SK-MEL-5 (cell line): Measurements from ENCODE around the gene TMEM255B. TPM values are rescaled to one million over a fixed set of nuclear protein-coding genes. Genes with fewer than 3 reads are reported as not detected.
A peak's percentile ranks its signal among the peaks of the same experiment; 100 is the strongest.
"Not testable (repeated sequence)": the region's sequence is repeated elsewhere in the genome, so short reads cannot be mapped to it uniquely, and the experiment has no call there.

Source experiments
- DNase-seq: peaks from one replicate; pipeline ENCODE4 v3.0.0-alpha.2; 2016; ENCODE audit warnings: low read depth, low spot score
- in situ Hi-C: cut with HindIII; loops from 2 replicates; pipeline ENCODE4 v1.10.0; 2016; ENCODE audit warnings: low sequenced_read_pairs, high pct_unique_total_duplicates, low pct_unique_long_range_greater_than_20kb
- total RNA-seq: library from RNA; depleted of rRNA; stranded (reverse); fragments of >200 nt; shearing (Covaris generic); gene quantifications from 2 replicates; pipeline ENCODE4 v1.2.3, GENCODE V29; 2014

The TMEM255B gene
- total RNA-seq, 1 experiment from 2014 or later, result 0.48 TPM

DNA sequence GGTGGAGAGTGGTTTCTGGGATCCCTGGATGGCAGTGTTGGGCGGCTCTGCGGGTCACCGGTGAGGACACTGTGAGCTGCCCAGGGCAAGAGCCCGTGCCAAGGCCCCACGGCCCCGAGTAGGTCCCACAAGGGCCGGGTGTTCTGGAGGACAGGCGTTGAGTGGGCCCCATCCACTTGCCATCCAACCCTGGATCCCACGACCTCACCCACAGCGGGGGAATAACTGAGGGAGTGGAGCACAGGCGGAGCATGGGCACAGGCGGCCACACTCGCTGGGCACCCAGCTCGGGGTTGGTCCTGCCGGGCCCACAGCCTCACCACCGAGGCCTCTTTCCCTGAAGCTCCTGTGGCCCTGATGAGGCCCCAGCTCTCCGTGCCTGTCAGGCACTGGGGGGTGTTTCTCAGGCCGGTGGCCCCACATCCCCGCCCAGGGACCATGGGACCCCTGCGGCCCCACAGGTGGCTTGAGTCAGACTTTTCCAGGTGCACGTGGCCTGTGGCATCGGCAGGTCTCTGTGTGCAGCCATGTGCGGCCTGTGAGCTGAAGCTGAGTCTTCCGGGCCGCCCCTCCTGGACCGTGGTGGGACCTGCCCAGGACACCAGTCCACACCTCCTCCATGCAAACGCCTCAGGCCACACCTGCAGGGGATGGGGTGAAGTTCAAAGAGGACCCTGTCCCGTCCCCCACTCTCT is 16.6 kb downstream of the TMEM255B start:
- in situ Hi-C loops, result no loop called here
- DNase-seq, result no peak

DNA sequence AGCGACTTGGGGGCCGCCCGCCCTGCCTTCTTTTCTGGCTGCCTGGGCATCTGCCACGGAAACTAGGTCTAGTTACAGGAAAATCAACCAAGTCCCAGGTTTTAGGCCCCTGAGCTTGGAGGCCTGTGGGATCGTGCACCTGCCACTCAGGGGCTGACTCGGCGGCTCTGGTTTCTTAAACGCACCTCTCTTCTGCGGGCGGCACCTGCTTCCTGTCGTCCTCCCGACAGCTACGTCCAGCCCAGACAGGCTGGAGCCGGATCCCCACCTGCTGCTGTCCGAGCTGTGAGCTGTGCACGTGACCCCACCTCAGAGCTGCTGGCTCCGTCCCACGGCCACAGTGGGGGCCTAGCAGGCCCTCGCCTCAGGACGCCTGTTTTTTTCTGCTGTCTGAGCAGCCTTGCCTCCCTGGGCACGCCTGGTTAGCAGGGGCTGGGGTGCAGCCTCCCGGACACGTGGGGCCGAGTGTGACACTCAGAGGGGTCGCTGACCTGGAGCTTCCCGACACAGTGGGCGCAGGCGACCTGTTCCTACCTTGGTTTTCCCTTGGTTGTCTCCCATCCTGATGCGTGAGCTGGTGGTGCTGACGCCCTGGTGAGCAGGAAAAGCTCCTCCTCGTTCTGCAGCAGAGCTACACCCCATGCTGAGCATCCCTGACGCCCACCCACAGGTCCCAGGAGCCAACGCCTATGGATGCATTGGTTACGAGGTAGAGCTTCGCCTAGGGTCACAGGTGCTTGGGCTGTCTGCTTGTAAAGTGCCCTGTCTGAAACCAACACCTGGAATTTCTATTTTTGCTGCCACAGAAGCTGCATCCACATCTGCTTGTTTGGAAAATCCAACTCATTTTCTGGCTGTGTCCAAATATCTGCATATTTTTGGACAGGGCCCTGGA is 17.5 kb downstream of the TMEM255B start:
- no peak for DNase-seq
- in situ Hi-C loops, result no loop called here

DNA sequence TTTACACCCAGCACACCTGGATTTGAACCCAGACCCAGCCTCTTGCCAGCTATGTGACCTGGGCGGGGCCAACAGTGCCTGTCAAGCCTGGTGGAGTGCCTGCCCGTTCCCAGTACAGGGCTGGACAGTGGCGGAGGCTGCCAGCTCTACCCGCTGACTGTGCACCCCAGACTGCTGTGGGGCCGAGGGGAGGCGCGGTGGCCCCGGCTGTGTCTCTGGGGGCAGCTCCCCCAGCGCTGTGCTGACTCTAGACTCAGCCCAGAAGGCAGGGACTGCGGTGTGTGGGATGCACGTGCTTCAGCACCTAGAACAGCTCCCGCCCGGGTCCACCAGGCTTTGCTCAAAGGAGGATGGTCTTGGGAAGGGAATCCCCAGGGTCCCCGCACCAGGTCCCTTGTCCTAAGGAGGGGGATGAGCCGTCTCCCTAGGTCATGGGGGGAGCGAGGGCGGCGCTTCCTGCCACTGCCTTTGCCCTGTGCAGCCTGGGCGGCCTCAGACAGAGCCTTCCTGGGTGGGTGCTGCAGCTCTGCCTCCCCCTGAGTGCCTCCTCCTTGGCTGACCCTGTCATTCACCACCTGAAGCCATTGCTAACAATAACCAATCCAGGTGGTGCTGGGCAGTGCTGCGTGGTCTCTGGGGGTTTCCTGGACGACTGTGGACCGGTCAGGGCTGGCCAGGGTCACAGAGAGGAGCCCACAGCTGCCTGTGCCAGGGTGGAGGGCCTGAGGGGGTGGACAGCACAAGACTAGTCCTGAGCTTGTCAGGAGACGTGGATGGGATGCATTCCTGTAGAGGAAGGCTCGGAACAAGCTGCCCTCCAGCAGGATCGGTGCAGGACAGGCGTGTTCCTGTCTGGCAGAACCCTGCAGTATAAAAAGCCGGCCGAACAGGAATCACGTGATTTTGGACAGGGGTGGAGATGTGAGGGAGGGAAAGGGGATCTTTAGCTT is 18.6 kb downstream of the TMEM255B start:
- in situ Hi-C loops, result no loop called here
- DNase-seq, result no peak

DNA sequence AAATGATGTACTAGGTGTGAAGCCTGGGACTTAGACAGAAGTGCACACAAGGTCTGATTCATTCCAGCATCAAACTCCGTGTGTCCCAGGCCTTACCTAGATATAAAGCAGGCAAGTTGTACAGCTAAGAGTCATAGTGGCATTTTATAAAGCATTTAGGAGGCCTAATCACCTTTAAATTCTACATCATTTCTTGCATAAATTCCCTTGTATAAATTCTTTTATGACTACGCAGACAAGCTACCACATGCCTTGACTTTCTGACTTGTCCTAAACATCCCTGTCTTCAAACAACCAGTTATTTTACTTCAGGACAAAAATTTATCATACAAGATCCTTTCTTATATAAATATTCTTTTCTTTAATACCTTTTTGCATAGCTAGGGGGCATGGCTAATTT is 22.5 kb downstream of the TMEM255B start:
- in situ Hi-C loops, result no loop called here
- no peak for DNase-seq

DNA sequence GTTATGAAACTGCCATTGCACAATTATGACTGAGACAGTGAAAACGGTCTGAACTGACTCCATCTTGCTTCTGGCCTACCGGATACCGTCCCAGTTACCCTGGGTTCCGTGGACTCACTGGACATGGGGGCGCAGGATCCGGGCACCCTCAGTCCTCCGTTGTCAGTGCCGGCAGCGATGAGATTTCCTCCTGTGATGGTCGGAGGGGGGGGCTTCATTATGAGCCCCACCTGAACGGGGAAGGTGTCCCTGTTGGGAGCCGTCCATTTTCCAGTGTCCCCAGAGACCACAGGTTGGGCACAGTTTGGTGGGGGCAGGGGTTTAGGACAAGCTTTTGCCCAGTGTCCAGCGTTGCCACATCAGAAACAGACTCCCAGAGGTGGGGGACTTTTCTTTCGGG is 23.4 kb downstream of the TMEM255B start:
- in situ Hi-C loops, result no loop called here
- DNase-seq, result no peak

DNA sequence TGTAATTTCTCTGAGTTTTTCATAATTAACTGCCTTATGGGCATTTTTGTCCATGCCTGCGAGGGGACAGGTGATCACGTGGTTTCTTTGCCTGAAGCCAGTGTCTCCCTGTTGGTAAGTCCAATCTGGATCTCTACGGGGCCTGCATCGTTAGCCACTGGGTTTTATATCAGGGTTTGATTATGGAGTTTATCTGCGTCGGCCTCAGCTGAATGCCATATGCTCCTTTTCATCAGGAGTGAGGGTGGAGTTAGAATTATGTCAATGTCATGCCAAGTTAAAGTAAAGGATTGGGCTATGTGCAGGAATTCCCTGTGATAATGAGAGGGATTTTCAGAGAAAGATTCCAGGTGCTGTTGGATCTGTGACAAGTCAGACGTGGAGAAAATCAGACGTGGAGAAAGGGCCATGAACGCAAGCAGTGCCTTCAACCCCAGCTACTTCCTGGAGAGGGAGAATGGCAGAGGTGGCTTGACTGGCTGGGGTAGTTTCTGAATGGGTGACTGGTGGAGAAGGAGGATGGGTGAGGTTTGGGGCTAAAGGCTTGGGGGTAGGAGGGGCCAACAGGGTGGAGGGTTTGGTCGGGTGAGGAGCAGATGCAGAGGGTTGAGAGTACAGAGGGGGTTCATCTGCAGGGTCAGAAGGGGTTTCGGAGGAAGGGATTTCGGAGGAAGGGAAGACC is 24.3 kb downstream of the TMEM255B start:
- no peak for DNase-seq
- in situ Hi-C loops, result no loop called here

DNA sequence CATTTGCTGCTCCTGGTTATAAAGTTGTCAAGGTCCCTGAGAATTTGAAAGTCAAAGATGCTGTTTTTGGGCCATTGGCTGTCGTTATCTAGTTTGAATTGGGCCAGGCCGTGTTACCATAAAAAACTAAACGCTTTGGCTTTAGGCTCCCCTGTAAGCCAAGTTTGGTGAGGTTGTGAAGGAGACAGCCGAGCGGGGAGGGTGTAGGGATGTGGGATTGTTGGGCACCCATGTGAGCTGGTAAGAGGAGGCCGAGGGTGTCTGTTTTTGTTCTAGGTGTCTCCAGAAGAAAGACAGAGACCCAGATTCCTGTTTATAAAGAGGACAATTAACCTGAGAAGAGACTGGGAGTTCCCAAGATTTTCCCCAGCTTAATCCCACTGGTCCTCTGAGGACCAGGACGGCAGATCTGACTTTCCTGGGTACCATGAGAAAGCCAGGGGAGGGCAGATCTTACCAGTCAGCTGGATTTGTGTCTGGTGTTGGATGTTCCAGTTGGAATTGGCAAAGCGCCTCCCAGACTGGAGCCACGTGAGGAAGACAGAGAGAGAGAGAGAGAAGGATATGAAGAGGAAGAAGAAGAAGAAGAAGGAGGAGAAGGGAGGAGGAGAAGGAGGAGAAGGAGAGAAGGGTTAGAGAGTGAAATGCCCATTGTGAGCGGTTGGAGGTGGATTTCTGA is 25.1 kb downstream of the TMEM255B start:
- DNase-seq, result no peak
- in situ Hi-C loops, result no loop called here

DNA sequence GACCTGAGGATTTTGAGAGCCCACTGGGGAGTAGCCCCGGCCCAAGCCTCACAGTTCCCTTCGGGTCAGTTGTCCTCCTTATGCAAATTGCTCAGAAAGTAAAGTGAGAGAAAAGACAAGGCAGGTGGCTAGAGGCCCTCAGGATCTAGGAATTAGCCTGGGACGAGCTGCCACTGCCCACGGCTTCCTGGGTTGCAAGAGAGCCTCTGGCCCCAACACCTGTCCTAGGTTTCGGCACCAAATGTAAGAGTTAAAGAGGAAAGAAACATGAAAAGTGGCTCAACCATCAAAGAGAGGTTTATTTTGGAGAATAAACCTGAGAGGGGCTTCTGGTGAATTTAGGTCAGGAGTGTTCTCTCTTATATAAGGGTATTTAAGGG is 25.6 kb downstream of the TMEM255B start:
- in situ Hi-C loops, result no loop called here
- DNase-seq, result no peak

DNA sequence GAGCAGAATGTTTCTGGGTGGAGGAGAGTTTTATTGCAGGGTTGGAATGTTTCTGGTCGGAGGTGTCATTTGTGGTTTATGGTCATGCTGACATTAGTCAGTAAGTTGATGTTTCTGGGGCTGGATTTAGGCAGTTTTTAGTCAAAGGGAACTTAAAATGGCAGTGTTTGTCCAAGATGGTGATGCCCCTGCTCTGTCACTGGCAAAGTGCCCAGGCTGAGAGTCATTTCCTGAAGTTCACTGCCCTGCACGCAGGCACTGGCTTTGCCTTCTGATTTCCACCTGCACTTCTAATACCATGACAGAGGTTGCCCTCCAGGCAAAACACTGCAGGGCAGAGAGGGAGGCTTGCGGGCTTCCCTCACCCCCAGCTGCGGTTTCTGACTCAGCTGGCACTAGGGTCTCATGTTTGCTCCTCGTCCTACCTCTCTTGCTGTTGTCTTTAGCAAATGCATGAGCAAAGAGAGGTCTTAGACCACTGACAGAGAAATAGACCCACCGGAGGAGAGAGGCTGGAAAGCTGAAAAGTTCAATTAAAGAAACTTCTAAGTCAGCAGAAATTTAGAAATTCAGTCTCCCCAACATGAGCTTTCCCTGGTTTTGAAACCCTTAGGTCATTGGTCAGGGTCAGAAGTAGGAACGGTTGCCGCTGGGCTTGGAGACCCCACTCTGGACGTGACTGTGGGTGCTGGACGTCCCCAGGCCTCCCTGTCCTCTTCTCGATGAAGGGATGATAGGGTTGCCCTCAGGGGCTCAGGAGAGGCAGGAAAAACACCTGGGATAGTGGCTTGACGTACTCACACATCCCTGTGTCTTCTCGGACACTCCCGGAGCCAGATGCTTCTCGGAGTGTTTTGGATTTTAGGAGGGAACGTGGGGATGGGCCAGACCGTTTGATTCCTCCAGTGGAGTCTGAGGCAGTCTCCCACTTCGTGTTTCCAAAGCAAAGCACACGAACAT is 26.3 kb downstream of the TMEM255B start:
- peak; percentile 46 for DNase-seq
- in situ Hi-C loops, result no loop called here

DNA sequence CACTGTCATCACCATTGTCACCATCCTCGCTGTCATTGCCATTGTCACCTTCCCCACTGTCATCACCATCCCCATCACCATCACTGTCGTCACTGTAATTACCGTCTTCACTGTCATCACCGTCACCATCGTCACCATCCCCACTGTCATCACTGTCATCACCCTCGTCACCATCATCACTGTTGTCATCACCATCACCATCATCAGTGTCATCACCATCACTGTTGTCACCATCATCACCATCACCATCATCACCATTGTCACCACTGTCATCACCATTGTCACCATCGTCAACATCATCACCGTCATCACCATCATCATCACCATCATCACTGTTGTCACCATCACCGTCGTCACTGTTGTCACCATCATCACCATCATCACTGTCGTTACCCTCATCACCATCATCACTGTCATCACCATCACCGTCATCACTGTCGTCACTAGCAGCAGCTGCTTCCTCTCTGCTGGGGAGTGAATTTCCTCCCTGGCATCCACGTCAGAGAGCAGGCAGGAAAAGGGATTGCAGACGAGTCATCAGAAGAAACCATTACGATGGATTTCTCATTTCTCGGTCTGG is 27.3 kb downstream of the TMEM255B start:
- peak; percentile 11 for DNase-seq
- in situ Hi-C loops, result no loop called here

DNA sequence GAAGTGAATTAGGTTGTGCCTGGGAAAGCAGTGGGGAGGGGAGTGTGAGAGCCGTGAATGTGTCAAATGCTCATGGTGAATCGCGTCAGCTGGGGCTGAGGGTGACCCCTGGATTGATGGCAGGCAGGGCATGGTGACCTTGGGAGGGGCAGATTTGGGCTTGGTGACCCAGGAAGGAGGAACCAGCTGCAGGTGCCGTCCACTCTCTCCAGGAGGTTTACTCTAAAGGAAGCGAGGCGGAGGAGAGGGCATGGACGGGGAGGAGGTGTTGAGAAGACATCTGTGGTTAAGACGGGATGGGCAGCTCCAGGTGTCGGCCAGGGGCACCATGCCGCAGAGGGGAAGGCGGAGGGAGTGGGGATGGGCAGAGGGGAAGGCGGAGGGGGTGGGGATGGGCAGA is 28.7 kb downstream of the TMEM255B start:
- in situ Hi-C loops, result no loop called here
- DNase-seq, result no peak

DNA sequence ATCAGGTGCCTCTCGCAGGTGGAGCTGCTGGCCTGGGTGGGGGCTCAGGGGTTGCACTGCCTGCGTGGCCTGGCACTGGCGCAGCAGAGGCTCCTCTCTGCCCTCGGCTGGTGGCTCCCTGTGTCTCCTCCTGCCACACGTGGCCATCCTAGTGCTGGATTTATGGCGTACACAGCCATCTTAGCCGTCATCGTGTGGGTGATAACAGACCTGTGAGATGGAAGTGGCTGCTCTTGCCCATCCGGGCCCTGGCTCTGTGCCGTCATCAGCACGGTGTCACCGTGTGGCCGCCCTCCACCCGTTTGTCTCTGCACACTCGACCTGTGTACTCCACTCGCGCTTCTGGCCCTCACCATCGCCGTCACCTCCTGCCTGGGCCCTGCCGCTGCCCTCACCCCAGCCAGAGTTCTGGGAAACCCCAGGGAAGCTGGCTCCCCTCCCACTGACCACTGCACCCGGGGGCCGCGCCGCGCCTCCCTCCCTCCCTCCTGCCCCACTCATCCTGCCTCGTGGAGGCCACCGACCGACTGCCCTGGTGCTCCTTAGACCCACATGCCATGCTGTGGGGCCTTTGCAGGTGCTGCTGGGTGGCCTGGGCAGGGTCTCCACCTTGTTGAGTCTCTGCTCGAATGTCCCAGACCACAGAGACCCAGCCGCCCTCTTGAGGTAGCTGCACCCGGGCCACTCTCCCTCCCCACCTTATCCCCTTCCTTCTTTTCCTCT is 29.5 kb downstream of the TMEM255B start:
- no peak for DNase-seq
- in situ Hi-C loops, result no loop called here

DNA sequence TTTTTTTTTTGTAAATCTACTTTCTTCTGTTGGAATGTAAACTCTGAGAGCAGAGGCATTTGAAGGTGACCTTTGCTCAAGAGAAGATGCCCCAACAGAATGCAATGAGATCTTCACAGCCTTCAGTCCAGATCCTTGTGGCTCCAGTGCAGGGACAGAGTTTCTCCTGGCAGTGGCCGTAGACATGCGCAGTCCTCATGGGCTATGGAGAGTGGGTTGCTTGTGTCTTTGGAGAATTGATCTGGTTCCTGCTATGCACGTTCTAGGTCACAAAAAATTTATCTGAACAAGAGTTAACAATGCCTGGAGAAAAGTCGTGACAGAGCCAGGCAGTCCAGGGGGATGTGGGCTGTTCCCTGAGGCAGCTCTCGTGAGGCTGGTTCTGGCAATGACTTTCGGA is 30.1 kb downstream of the TMEM255B start:
- no peak for DNase-seq
- in situ Hi-C loops, result no loop called here

DNA sequence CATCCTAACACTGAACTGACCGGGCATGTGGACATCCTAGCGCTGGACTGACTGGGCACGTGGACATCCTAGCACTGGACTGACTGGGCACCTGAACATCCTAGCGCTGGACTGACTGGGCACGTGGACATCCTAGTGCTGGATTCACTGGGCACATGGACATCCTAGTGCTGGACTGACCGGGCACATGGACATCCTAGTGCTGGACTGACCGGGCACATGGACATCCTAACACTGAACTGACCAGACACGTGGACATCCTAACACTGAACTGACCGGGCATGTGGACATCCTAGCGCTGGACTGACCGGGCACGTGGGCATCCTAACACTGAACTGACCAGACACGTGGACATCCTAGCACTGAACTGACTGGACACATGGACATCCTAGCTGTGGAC is 30.9 kb downstream of the TMEM255B start:
- DNase-seq, in situ Hi-C loops: not testable (repeated sequence)

DNA sequence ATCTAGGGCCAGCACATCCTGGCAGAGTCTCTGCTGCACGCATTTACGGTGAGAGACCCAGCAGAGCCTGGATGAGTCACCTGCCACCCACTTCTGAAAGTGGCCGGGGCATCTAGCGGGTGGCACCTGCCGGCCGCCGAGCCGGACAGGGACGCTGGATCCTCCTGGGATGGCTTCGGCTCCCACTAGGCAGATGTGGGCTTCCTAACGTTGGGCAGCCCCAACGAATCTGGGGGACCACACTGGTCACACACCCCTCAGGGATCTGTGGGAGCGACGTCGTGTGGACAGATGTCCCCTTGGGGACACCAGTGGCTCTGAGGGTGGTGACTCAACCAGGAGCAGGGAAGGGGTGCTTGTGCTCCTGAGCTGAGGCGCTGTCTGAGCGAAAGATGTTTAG is 32.2 kb downstream of the TMEM255B start:
- no peak for DNase-seq
- in situ Hi-C loops, result no loop called here
